Gastrocnemius medialis (tissue), 4 donors: ENCODE measurements around the gene PHF12.

Experiments used
- CTCF ChIP-seq, 5 experiments: fragments of 450-650 bp in 3 of 5; fragments of 200-600 bp in 2 of 5; sonication (generic) in 2 of 5; IDR thresholded peaks in 4 of 5; conservative IDR thresholded peaks in 1 of 5; 1 replicate in 4 of 5; 2 replicates in 1 of 5; pipeline ENCODE4 v1.5.1; 2016 to 2019; ENCODE audit warnings: antibody characterized with exemption in 5 of 5, mild to moderate bottlenecking in 3 of 5, moderate library complexity in 3 of 5
- POLR2A ChIP-seq, 2 donors: fragments of 450-650 bp; IDR thresholded peaks; one replicate each; pipeline ENCODE4 v1.6.1; 2017; ENCODE audit warnings: antibody characterized with exemption in 2 of 2, mild to moderate bottlenecking in 2 of 2, moderate library complexity in 2 of 2

DNA sequence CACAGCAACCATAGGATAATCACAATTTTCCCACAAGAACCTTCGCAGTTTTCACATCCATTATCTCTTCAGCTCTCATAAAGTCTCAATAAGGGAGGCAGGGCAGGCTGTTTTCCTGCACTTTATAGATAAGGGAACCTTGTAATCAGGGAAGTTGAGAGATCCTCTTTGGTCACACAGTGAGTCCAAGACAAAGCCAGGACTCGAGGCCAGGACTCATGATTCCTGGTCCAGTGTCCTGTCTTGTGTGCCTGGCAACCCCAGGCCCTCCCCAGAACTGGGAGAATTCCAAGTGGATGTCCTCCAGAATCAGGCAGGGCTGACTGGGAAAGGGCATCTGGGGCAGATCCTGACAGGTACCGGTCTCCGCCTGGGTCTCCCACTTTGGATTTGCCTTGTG is 23.1 kb upstream of the PHF12 start:
- TF ChIP-seq POLR2A (IDR thresholded peaks at IDR 0.05) (no peak), CTCF (IDR thresholded peaks at IDR 0.05 in 4 of 5, conservative IDR thresholded peaks at IDR 0.05 in 1 of 5) (no peak)
